GM18526 (cell line): Measurements from ENCODE around the gene EPS8.

Experiments used
- POLR2A ChIP-seq: IDR thresholded peaks from 3 replicates; pipeline ENCODE4 v1.6.1; 2011; ENCODE audit not compliant: insufficient read length; ENCODE audit errors: extremely low read depth

The EPS8 gene

GRCh38 chr12:15602051-15602672, 187.0 kb downstream of the EPS8 start:
- TF ChIP-seq POLR2A = no peak

GRCh38 chr12:15601210-15601800, 187.9 kb downstream of the EPS8 start:
- TF ChIP-seq POLR2A = no peak

- no peak for TF ChIP-seq POLR2A
Observed at GRCh38 chr12:15600223-15600935, 188.8 kb downstream of the EPS8 start.

- no peak for TF ChIP-seq POLR2A
Observed at GRCh38 chr12:15599266-15600037, 189.7 kb downstream of the EPS8 start.

GRCh38 chr12:15597125-15597830, 191.9 kb downstream of the EPS8 start:
- TF ChIP-seq POLR2A = no peak

GRCh38 chr12:15596174-15596573, 193.0 kb downstream of the EPS8 start:
- TF ChIP-seq POLR2A = no peak

- no peak for TF ChIP-seq POLR2A
Observed at GRCh38 chr12:15592934-15593333, 196.3 kb downstream of the EPS8 start.

- no peak for TF ChIP-seq POLR2A
Observed at GRCh38 chr12:15591811-15592210, 197.4 kb downstream of the EPS8 start.

GRCh38 chr12:15590180-15590826, 198.9 kb downstream of the EPS8 start:
- no peak for TF ChIP-seq POLR2A

GRCh38 chr12:15589328-15590032, 199.7 kb downstream of the EPS8 start:
- no peak for TF ChIP-seq POLR2A

- no peak for TF ChIP-seq POLR2A
Observed at GRCh38 chr12:15584366-15585041, 204.7 kb downstream of the EPS8 start.

GRCh38 chr12:15583804-15584203, 205.4 kb downstream of the EPS8 start:
- no peak for TF ChIP-seq POLR2A

GRCh38 chr12:15581006-15581405, 208.2 kb downstream of the EPS8 start:
- TF ChIP-seq POLR2A = no peak

- no peak for TF ChIP-seq POLR2A
Observed at GRCh38 chr12:15580431-15580830, 208.8 kb downstream of the EPS8 start.
